Measurements from ENCODE around the gene KRTAP4-3.
"Not testable (repeated sequence)": the region's sequence is repeated elsewhere in the genome, so short reads cannot be mapped to it uniquely, and the experiment has no call there.

Gene KRTAP4-3

GRCh38 chr17:41168121-41168520 is at the start of gene KRTAP4-3:
TSS of gene KRTAP4-3 (minus strand) at chr17:41168221. CDS start at chr17:41168172, 49 bp downstream.
- no peak for DNase-seq
- no peak for TF ChIP-seq GATA1 (IDR thresholded peaks at IDR 0.05; ENCODE audit: low read depth, low read length)
- no peak for TF ChIP-seq POLR2A (IDR thresholded peaks at IDR 0.05; ENCODE audit: low read length)

- no peak for TF ChIP-seq POLR2A (IDR thresholded peaks at IDR 0.05; ENCODE audit: low read length)
- no peak for TF ChIP-seq GATA1 (IDR thresholded peaks at IDR 0.05; ENCODE audit: low read depth, low read length)
- no peak for DNase-seq
Measured at GRCh38 chr17:41215681-41216080, 47.7 kb upstream of the KRTAP4-3 start.

GRCh38 chr17:41212524-41213169 is 44.6 kb upstream of the KRTAP4-3 start:
- TF ChIP-seq GATA1 (IDR thresholded peaks at IDR 0.05; ENCODE audit: low read depth, low read length) (no peak), POLR2A (IDR thresholded peaks at IDR 0.05; ENCODE audit: low read length) (no peak)

GRCh38 chr17:41211845-41212466 is 43.9 kb upstream of the KRTAP4-3 start:
- TF ChIP-seq POLR2A (IDR thresholded peaks at IDR 0.05; ENCODE audit: low read length) (no peak), GATA1 (IDR thresholded peaks at IDR 0.05; ENCODE audit: low read depth, low read length) (no peak)
- no peak for DNase-seq

More at GRCh38 chr17:41212524-41213169, 44.6 kb upstream of the KRTAP4-3 start:
- DNase-seq: no peak

- no peak for DNase-seq
Measured at GRCh38 chr17:41199421-41200078, 31.5 kb upstream of the KRTAP4-3 start.

GRCh38 chr17:41196068-41196467 is 28.0 kb upstream of the KRTAP4-3 start:
- TF ChIP-seq GATA1 (IDR thresholded peaks at IDR 0.05; ENCODE audit: low read depth, low read length) (no peak), POLR2A (IDR thresholded peaks at IDR 0.05; ENCODE audit: low read length) (no peak)
- no peak for DNase-seq

More at GRCh38 chr17:41199421-41200078, 31.5 kb upstream of the KRTAP4-3 start:
- no peak for TF ChIP-seq GATA1 (IDR thresholded peaks at IDR 0.05; ENCODE audit: low read depth, low read length)
- TF ChIP-seq POLR2A (IDR thresholded peaks at IDR 0.05; ENCODE audit: low read length): no peak

GRCh38 chr17:41190328-41190727 is 22.3 kb upstream of the KRTAP4-3 start:
- TF ChIP-seq GATA1 (IDR thresholded peaks at IDR 0.05; ENCODE audit: low read depth, low read length) (no peak), POLR2A (IDR thresholded peaks at IDR 0.05; ENCODE audit: low read length) (no peak)

GRCh38 chr17:41189837-41190318 is 21.9 kb upstream of the KRTAP4-3 start, which contains the start of gene KRTAP9-1:
TSS of gene KRTAP9-1 (plus strand) at chr17:41189887. CDS start at chr17:41189887, 0 bp downstream.
- not testable (repeated sequence) for DNase-seq

More at GRCh38 chr17:41190328-41190727, 22.3 kb upstream of the KRTAP4-3 start:
- DNase-seq: no peak

GRCh38 chr17:41186872-41187271 is 18.9 kb upstream of the KRTAP4-3 start:
- TF ChIP-seq GATA1 (IDR thresholded peaks at IDR 0.05; ENCODE audit: low read depth, low read length) (no peak), POLR2A (IDR thresholded peaks at IDR 0.05; ENCODE audit: low read length) (no peak)
- no peak for DNase-seq

- TF ChIP-seq GATA1 (IDR thresholded peaks at IDR 0.05; ENCODE audit: low read depth, low read length): no peak
- no peak for TF ChIP-seq POLR2A (IDR thresholded peaks at IDR 0.05; ENCODE audit: low read length)
- no peak for DNase-seq
Measured at GRCh38 chr17:41185001-41185400, 17.0 kb upstream of the KRTAP4-3 start.

- TF ChIP-seq POLR2A (IDR thresholded peaks at IDR 0.05; ENCODE audit: low read length): no peak
- no peak for TF ChIP-seq GATA1 (IDR thresholded peaks at IDR 0.05; ENCODE audit: low read depth, low read length)
Measured at GRCh38 chr17:41184480-41184961, 16.5 kb upstream of the KRTAP4-3 start, which contains the start of gene KRTAP4-1. TSS of gene KRTAP4-1 (minus strand) at chr17:41184911. CDS start at chr17:41184854, 57 bp downstream.

GRCh38 chr17:41178843-41179616 is 11.0 kb upstream of the KRTAP4-3 start:
- no peak for DNase-seq
- no peak for TF ChIP-seq POLR2A (IDR thresholded peaks at IDR 0.05; ENCODE audit: low read length)
- no peak for TF ChIP-seq GATA1 (IDR thresholded peaks at IDR 0.05; ENCODE audit: low read depth, low read length)

More at GRCh38 chr17:41184480-41184961, 16.5 kb upstream of the KRTAP4-3 start, which contains the start of gene KRTAP4-1:
- no peak for DNase-seq

GRCh38 chr17:41178341-41178740 is 10.3 kb upstream of the KRTAP4-3 start:
- TF ChIP-seq POLR2A (IDR thresholded peaks at IDR 0.05; ENCODE audit: low read length): no peak
- no peak for TF ChIP-seq GATA1 (IDR thresholded peaks at IDR 0.05; ENCODE audit: low read depth, low read length)

More at GRCh38 chr17:41178341-41178740, 10.3 kb upstream of the KRTAP4-3 start:
- DNase-seq: no peak
